ENCODE measurements around the gene NAV2.

NAV2 gene

GRCh38 chr11:19683862-19684491, 28.7 kb upstream of the NAV2 start:
- no peak for DNase-seq (ENCODE audit: low spot score)

GRCh38 chr11:19686234-19686633, 26.4 kb upstream of the NAV2 start:
- DNase-seq (ENCODE audit: low spot score): no peak

GRCh38 chr11:19687392-19687791, 25.2 kb upstream of the NAV2 start:
- no peak for DNase-seq (ENCODE audit: low spot score)

GRCh38 chr11:19689281-19690000, 23.2 kb upstream of the NAV2 start:
- DNase-seq (ENCODE audit: low spot score): no peak

- DNase-seq (ENCODE audit: low spot score): no peak
Measured at GRCh38 chr11:19690885-19691284, 21.8 kb upstream of the NAV2 start.

- DNase-seq (ENCODE audit: low spot score): no peak
Measured at GRCh38 chr11:19691815-19692500, 20.7 kb upstream of the NAV2 start.

GRCh38 chr11:19693146-19693545, 19.5 kb upstream of the NAV2 start:
- no peak for DNase-seq (ENCODE audit: low spot score)

- DNase-seq (ENCODE audit: low spot score): no peak
Measured at GRCh38 chr11:19694796-19695345, 17.8 kb upstream of the NAV2 start.

- no peak for DNase-seq (ENCODE audit: low spot score)
Measured at GRCh38 chr11:19696073-19696472, 16.6 kb upstream of the NAV2 start.

GRCh38 chr11:19696904-19697303, 15.7 kb upstream of the NAV2 start:
- DNase-seq (ENCODE audit: low spot score): no peak

- no peak for DNase-seq (ENCODE audit: low spot score)
Measured at GRCh38 chr11:19697721-19698121, 14.9 kb upstream of the NAV2 start.

GRCh38 chr11:19698493-19699292, 13.9 kb upstream of the NAV2 start:
- DNase-seq (ENCODE audit: low spot score): no peak

GRCh38 chr11:19701421-19701820, 11.2 kb upstream of the NAV2 start:
- DNase-seq (ENCODE audit: low spot score): no peak

GRCh38 chr11:19702620-19703019, 10.0 kb upstream of the NAV2 start:
- DNase-seq (ENCODE audit: low spot score): no peak

GRCh38 chr11:19703211-19703610, 9.4 kb upstream of the NAV2 start:
- DNase-seq (ENCODE audit: low spot score): no peak

- no peak for DNase-seq (ENCODE audit: low spot score)
Measured at GRCh38 chr11:19704213-19704612, 8.4 kb upstream of the NAV2 start.

GRCh38 chr11:19705936-19706335, 6.7 kb upstream of the NAV2 start:
- no peak for DNase-seq (ENCODE audit: low spot score)

GRCh38 chr11:19711911-19712280, 741 bp upstream of the NAV2 start:
- no peak for DNase-seq (ENCODE audit: low spot score)

GRCh38 chr11:19713196-19714021, 772 bp downstream of the NAV2 start:
- DNase-seq (ENCODE audit: low spot score): no peak

- no peak for DNase-seq (ENCODE audit: low spot score)
Measured at GRCh38 chr11:19714022-19714386, 1.4 kb downstream of the NAV2 start.

All from hepatic stellate cell (primary cell).